Keratinocyte (primary cell): Measurements from ENCODE around the gene MKLN1.
"Not testable (repeated sequence)": the region's sequence is repeated elsewhere in the genome, so short reads cannot be mapped to it uniquely, and the experiment has no call there.

ENCODE experiments used
- CTCF ChIP-seq, 3 experiments: IDR thresholded peaks in 1 of 3; conservative IDR thresholded peaks in 1 of 3; optimal IDR thresholded peaks in 1 of 3; 2 replicates in 2 of 3; 3 replicates in 1 of 3; pipeline versions ENCODE3 to v1.5.1; 2011; ENCODE audit warnings: low read length in 3 of 3, mild to moderate bottlenecking in 3 of 3, moderate library complexity in 2 of 3, control low read depth in 1 of 3, inconsistent platforms in 1 of 3; ENCODE audit not compliant: insufficient read depth in 2 of 3; ENCODE audit errors: extremely low read depth in 1 of 3
- EZH2 ChIP-seq: IDR thresholded peaks from one replicate; pipeline ENCODE4 v1.6.1; 2012; ENCODE audit warnings: inconsistent platforms, mild to moderate bottlenecking, low read length, moderate library complexity

GRCh38 chr7:131430826-131431225 lies 103.2 kb downstream of the MKLN1 start:
- not testable (repeated sequence) for TF ChIP-seq CTCF (optimal IDR thresholded peaks at IDR 0.05 in 1 of 3, IDR thresholded peaks at IDR 0.05 in 1 of 3, conservative IDR thresholded peaks at IDR 0.05 in 1 of 3; ENCODE audit: extremely low read depth in 1 of 3, insufficient read depth in 2 of 3, low read length in 3 of 3); EZH2
